ENCODE results near the gene WRAP53. TPM values are rescaled to one million over a fixed set of nuclear protein-coding genes. Genes with fewer than 3 reads are reported as not detected.

The WRAP53 gene
- total and polyA plus RNA-seq, 12 donors, result 3.8 to 12.1 (median 4.9) TPM

DNA sequence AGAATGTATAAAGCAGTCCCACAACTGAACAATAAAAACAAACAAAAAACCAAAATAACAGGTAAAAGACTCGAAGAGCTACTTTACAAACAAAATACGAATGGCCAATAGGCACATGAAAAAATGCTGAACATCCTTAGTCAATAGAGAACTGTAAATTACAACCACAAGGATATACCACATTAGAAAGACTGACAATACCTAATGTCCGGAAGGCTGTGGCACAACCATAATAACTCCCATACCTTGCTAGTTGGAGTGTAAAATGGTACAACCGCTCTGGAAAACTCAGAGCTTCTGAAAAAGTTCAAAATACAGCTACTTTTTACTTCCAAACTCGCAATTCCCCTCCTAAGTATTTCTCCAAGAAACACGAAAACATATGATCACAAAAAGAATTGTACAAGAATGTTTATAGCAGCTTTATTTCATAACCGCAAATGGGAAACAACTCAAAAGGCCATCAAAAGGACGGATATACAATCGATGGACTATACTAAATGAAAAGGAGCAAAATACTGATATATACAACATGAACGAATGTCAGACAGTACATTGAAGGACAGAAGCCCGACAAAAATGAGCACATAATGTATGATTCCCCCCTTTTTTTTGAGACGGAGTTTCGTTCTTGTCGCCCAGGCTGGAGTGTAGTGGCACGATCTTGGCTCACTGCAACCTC lies 3.3 kb upstream of the WRAP53 start:
- Histone ChIP-seq H3K36me3 (peaks cover 0 to 12% (median 0%) of the 10 kb centered on the region in 9 donors), H3K27ac (peak overlapping the region; percentile 84 to 97 (median 94)), H3K9me3 (no peaks in the 10 kb centered on the region), H3K4me1 (peaks cover 6 to 36% (median 25%) of the 10 kb centered on the region in 9 donors), H3K27me3 (no peaks in the 10 kb centered on the region), H3K4me3 (peak overlapping the region; percentile 68 to 97 (median 80))
- no peak for TF ChIP-seq CTCF (IDR thresholded peaks at IDR 0.05)
- intact Hi-C loops (cut with DNase I), result loop anchor here in 6 of 10 donors (5.0 to 10.0 kb wide), 6 partner anchors 33 to 330 kb away; partner anchors contain the start of genes SHBG (in 5 of the 6), MPDU1 (in 2 of the 6), ATP1B2 (in 1 of the 6) and FXR2 (in 1 of the 6)
- ATAC-seq (no peak), DNase-seq (no peak)
- 69% methylated on average over 15 of the region's 15 CpGs for WGBS, 2 donors

GRCh38 chr17:7685533-7686221 lies 2.6 kb upstream of the WRAP53 start:
- WGBS, 2 donors, result 4% methylated on average over 44 of the region's 44 CpGs
- TF ChIP-seq CTCF (IDR thresholded peaks at IDR 0.05), result no peak
- H3K4me3 ChIP-seq, result peak overlapping the region; percentile 68 to 97 (median 80)
- ATAC-seq, result peak; percentile 76 to 88 (median 83)
- no peaks in the 10 kb centered on the region for H3K9me3 ChIP-seq
- H3K36me3 ChIP-seq, result peaks cover 0 to 19% (median 0%) of the 10 kb centered on the region in 9 donors
- peaks cover 6 to 36% (median 25%) of the 10 kb centered on the region in 9 donors for H3K4me1 ChIP-seq
- DNase-seq, result peak; percentile 92 to 94
- no peaks in the 10 kb centered on the region for H3K27me3 ChIP-seq
- intact Hi-C loops (cut with DNase I), result loop anchor here in 8 of 10 donors (2.0 to 10.0 kb wide), 9 partner anchors 33 to 331 kb away; partner anchors contain the start of genes SHBG (in 5 of the 8), FXR2 (in 2 of the 8), MPDU1 (in 2 of the 8) and SAT2 (in 2 of the 8)
- H3K27ac ChIP-seq, result peak overlapping the region; percentile 84 to 97 (median 94)

GRCh38 chr17:7686222-7687071 lies 1.8 kb upstream of the WRAP53 start:
- H3K27ac ChIP-seq, result peak overlapping the region; percentile 84 to 97 (median 94)
- no peaks in the 10 kb centered on the region for H3K9me3 ChIP-seq
- TF ChIP-seq CTCF (IDR thresholded peaks at IDR 0.05), result no peak
- H3K36me3 ChIP-seq, result peaks cover 0 to 26% (median 0%) of the 10 kb centered on the region in 9 donors
- H3K4me3 ChIP-seq, result peak overlapping the region; percentile 68 to 97 (median 80)
- ATAC-seq (peak; percentile 46 to 76 (median 66)), DNase-seq (peak; percentile 73 to 80)
- H3K27me3 ChIP-seq, result no peaks in the 10 kb centered on the region
- intact Hi-C loops (cut with DNase I), result loop anchor here in 8 of 10 donors (2.0 to 10.0 kb wide), 9 partner anchors 34 to 332 kb away; partner anchors contain the start of genes SHBG (in 5 of the 8), FXR2 (in 2 of the 8), MPDU1 (in 2 of the 8) and SAT2 (in 2 of the 8)
- peaks cover 6 to 36% (median 25%) of the 10 kb centered on the region in 9 donors for H3K4me1 ChIP-seq
- WGBS, 2 donors, result 0 to 1% methylated on average over 30 of the region's 30 CpGs
